NB4 (cell line): Measurements from ENCODE around the gene MIDN.

Source experiments
- DNase-seq: peaks from one replicate; pipeline ENCODE4 v3.0.0; 2010; ENCODE audit warnings: low read depth
- H3K4me3 ChIP-seq: one replicate; pipeline ENCODE4 v1.5.1; 2011; ENCODE audit warnings: mild to moderate bottlenecking, low read depth, low read length, moderate library complexity
- CTCF ChIP-seq: IDR thresholded peaks from one replicate; pipeline ENCODE4 v1.5.1; 2012; ENCODE audit warnings: low read depth, low read length
- MAX ChIP-seq: IDR thresholded peaks from 2 replicates; pipeline ENCODE4 v1.6.1; 2011; ENCODE audit warnings: low read depth, low read length
- MYC ChIP-seq: IDR thresholded peaks from 2 replicates; pipeline ENCODE4 v1.6.1; 2011; ENCODE audit warnings: low read depth, low read length
- POLR2A ChIP-seq: IDR thresholded peaks from 2 replicates; pipeline ENCODE4 v1.6.1; 2011; ENCODE audit warnings: mild to moderate bottlenecking; ENCODE audit not compliant: insufficient read length; ENCODE audit errors: extremely low read depth

MIDN gene

GRCh38 chr19:1262623-1263123 lies 14.3 kb downstream of the MIDN start:
- no peak for DNase-seq
- TF ChIP-seq CTCF, result no peak
- TF ChIP-seq MAX, result no peak
- no peak for TF ChIP-seq POLR2A
- no peak for TF ChIP-seq MYC
- H3K4me3 ChIP-seq, result no peak overlapping the region

- no peak for DNase-seq
- TF ChIP-seq CTCF (no peak), MYC (no peak), MAX (no peak), POLR2A (no peak)
- H3K4me3 ChIP-seq, result no peak overlapping the region
Observed at GRCh38 chr19:1263188-1263587, 14.8 kb downstream of the MIDN start.

GRCh38 chr19:1264801-1265614 lies 16.6 kb downstream of the MIDN start:
- H3K4me3 ChIP-seq, result no peak overlapping the region
- no peak for TF ChIP-seq POLR2A
- TF ChIP-seq MYC, result no peak
- TF ChIP-seq CTCF, result no peak
- TF ChIP-seq MAX, result no peak
- DNase-seq, result peak; percentile 47

- TF ChIP-seq MYC (no peak), POLR2A (no peak), MAX (no peak), CTCF (no peak)
- no peak overlapping the region for H3K4me3 ChIP-seq
- peak; percentile 79 for DNase-seq
Observed at GRCh38 chr19:1265615-1266128, 17.3 kb downstream of the MIDN start.

GRCh38 chr19:1266129-1266915 lies 17.9 kb downstream of the MIDN start:
- peak; percentile 82 for DNase-seq
- TF ChIP-seq MYC, result no peak
- no peak for TF ChIP-seq MAX
- TF ChIP-seq CTCF, result no peak
- no peak for TF ChIP-seq POLR2A

More at GRCh38 chr19:1266129-1266915, 17.9 kb downstream of the MIDN start:
- H3K4me3 ChIP-seq, result no peak overlapping the region
